Stimulated activated effector memory CD8-positive, alpha-beta T cell treated with anti-CD3 and anti-CD28 coated beads, Interleukin-12 subunit alpha, Interleukin-12 subunit beta, amount 100 ng/mL, for 72 hours (primary cell): ENCODE measurements around the gene MYL7.

Experiments
- ATAC-seq: fragments of 150-1000 bp; cut with Tn5 transposase; 2 replicates; pipeline ENCODE4 v1.10.0; 2021
- DNase-seq, 2 donors: peaks; one replicate each; pipeline ENCODE4 v3.0.0; 2021 to 2022; ENCODE audit warnings: low spot score in 2 of 2
- H3K27ac Mint-ChIP-seq: one replicate; pipeline ENCODE4 v1.8.0; 2022; ENCODE audit warnings: mild to moderate bottlenecking, mixed read lengths
- H3K36me3 Mint-ChIP-seq: one replicate; pipeline ENCODE4 v1.8.0; 2022; ENCODE audit warnings: mild to moderate bottlenecking, mixed read lengths
- H3K4me1 Mint-ChIP-seq: one replicate; pipeline ENCODE4 v1.8.0; 2022; ENCODE audit warnings: mixed read lengths
- H3K4me3 Mint-ChIP-seq: one replicate; pipeline ENCODE4 v1.8.0; 2022; ENCODE audit warnings: mild to moderate bottlenecking, mixed read lengths
- H3K9me3 Mint-ChIP-seq: one replicate; pipeline ENCODE4 v1.8.0; 2022; ENCODE audit warnings: mixed read lengths

MYL7 gene

GRCh38 chr7:44141221-44141850, at the start of gene MYL7:
TSS of gene MYL7 (minus strand) at chr7:44141332. CDS start at chr7:44141305, 27 bp downstream.
- no peaks in the 10 kb centered on the region for H3K36me3 Mint-ChIP-seq
- H3K4me3 Mint-ChIP-seq, result no peak within 1 kb of the TSS
- DNase-seq (no peak), ATAC-seq (no peak)
- no peak within 1 kb of the TSS for H3K27ac Mint-ChIP-seq
- H3K4me1 Mint-ChIP-seq, result peaks cover 11% of the 10 kb centered on the region
- H3K9me3 Mint-ChIP-seq, result no peaks in the 10 kb centered on the region

GRCh38 chr7:44189993-44190872, 49.1 kb upstream of the MYL7 start:
- peaks cover 7% of the 10 kb centered on the region for H3K4me1 Mint-ChIP-seq
- no peak overlapping the region for H3K27ac Mint-ChIP-seq
- ATAC-seq (no peak), DNase-seq (no peak)
- H3K4me3 Mint-ChIP-seq, result no peak overlapping the region
- no peaks in the 10 kb centered on the region for H3K9me3 Mint-ChIP-seq
- no peaks in the 10 kb centered on the region for H3K36me3 Mint-ChIP-seq

GRCh38 chr7:44189286-44189992, 48.3 kb upstream of the MYL7 start, which contains the start of gene GCK:
TSS of gene GCK (minus strand) at chr7:44189439. CDS start at chr7:44188953, 486 bp downstream.
- Mint-ChIP-seq H3K4me1 (peaks cover 7% of the 10 kb centered on the region), H3K9me3 (no peaks in the 10 kb centered on the region), H3K36me3 (no peaks in the 10 kb centered on the region), H3K4me3 (no peak within 1 kb of the TSS), H3K27ac (no peak within 1 kb of the TSS)
- ATAC-seq, result no peak
- no peak for DNase-seq

- no peak overlapping the region for H3K4me3 Mint-ChIP-seq
- DNase-seq (no peak), ATAC-seq (no peak)
- H3K36me3 Mint-ChIP-seq, result no peaks in the 10 kb centered on the region
- H3K27ac Mint-ChIP-seq, result no peak overlapping the region
- no peaks in the 10 kb centered on the region for H3K9me3 Mint-ChIP-seq
- H3K4me1 Mint-ChIP-seq, result peaks cover under 1% of the 10 kb centered on the region
Measured at GRCh38 chr7:44188480-44189225, 47.5 kb upstream of the MYL7 start.

GRCh38 chr7:44187636-44188416, 46.7 kb upstream of the MYL7 start:
- H3K27ac Mint-ChIP-seq, result no peak overlapping the region
- DNase-seq (no peak), ATAC-seq (no peak)
- no peak overlapping the region for H3K4me3 Mint-ChIP-seq
- H3K36me3 Mint-ChIP-seq, result no peaks in the 10 kb centered on the region
- H3K4me1 Mint-ChIP-seq, result no peaks in the 10 kb centered on the region
- no peaks in the 10 kb centered on the region for H3K9me3 Mint-ChIP-seq

GRCh38 chr7:44186736-44187135, 45.6 kb upstream of the MYL7 start:
- no peaks in the 10 kb centered on the region for H3K36me3 Mint-ChIP-seq
- H3K4me1 Mint-ChIP-seq, result no peaks in the 10 kb centered on the region
- DNase-seq (no peak), ATAC-seq (no peak)
- H3K4me3 Mint-ChIP-seq, result no peak overlapping the region
- no peak overlapping the region for H3K27ac Mint-ChIP-seq
- no peaks in the 10 kb centered on the region for H3K9me3 Mint-ChIP-seq

- DNase-seq, result no peak
- Mint-ChIP-seq H3K27ac (no peak overlapping the region), H3K4me3 (no peak overlapping the region), H3K9me3 (no peaks in the 10 kb centered on the region), H3K36me3 (no peaks in the 10 kb centered on the region), H3K4me1 (no peaks in the 10 kb centered on the region)
- ATAC-seq, result no peak
Measured at GRCh38 chr7:44185729-44186128, 44.6 kb upstream of the MYL7 start.

- Mint-ChIP-seq H3K9me3 (no peaks in the 10 kb centered on the region), H3K4me1 (no peaks in the 10 kb centered on the region), H3K27ac (no peak overlapping the region), H3K4me3 (no peak overlapping the region), H3K36me3 (no peaks in the 10 kb centered on the region)
- DNase-seq, result no peak
- ATAC-seq, result no peak
Measured at GRCh38 chr7:44184873-44185446, 43.8 kb upstream of the MYL7 start.

GRCh38 chr7:44184206-44184872, 43.2 kb upstream of the MYL7 start:
- DNase-seq (no peak), ATAC-seq (no peak)
- Mint-ChIP-seq H3K9me3 (no peaks in the 10 kb centered on the region), H3K4me1 (no peaks in the 10 kb centered on the region), H3K4me3 (no peak overlapping the region), H3K27ac (no peak overlapping the region), H3K36me3 (no peaks in the 10 kb centered on the region)

- Mint-ChIP-seq H3K36me3 (no peaks in the 10 kb centered on the region), H3K27ac (no peak overlapping the region), H3K4me1 (no peaks in the 10 kb centered on the region), H3K9me3 (no peaks in the 10 kb centered on the region), H3K4me3 (no peak overlapping the region)
- no peak for ATAC-seq
- no peak for DNase-seq
Measured at GRCh38 chr7:44183386-44183785, 42.3 kb upstream of the MYL7 start.

- DNase-seq (no peak), ATAC-seq (no peak)
- H3K36me3 Mint-ChIP-seq, result no peaks in the 10 kb centered on the region
- H3K9me3 Mint-ChIP-seq, result no peaks in the 10 kb centered on the region
- no peak overlapping the region for H3K4me3 Mint-ChIP-seq
- H3K27ac Mint-ChIP-seq, result no peak overlapping the region
- no peaks in the 10 kb centered on the region for H3K4me1 Mint-ChIP-seq
Measured at GRCh38 chr7:44182827-44183226, 41.7 kb upstream of the MYL7 start.

GRCh38 chr7:44180631-44181030, 39.5 kb upstream of the MYL7 start:
- H3K36me3 Mint-ChIP-seq, result no peaks in the 10 kb centered on the region
- no peaks in the 10 kb centered on the region for H3K4me1 Mint-ChIP-seq

GRCh38 chr7:44177570-44178131, 36.5 kb upstream of the MYL7 start:
- no peaks in the 10 kb centered on the region for H3K4me1 Mint-ChIP-seq
- DNase-seq (no peak), ATAC-seq (no peak)
- H3K9me3 Mint-ChIP-seq, result peaks cover 4% of the 10 kb centered on the region
- H3K36me3 Mint-ChIP-seq, result no peaks in the 10 kb centered on the region
- no peak overlapping the region for H3K27ac Mint-ChIP-seq
- H3K4me3 Mint-ChIP-seq, result no peak overlapping the region

More at GRCh38 chr7:44180631-44181030, 39.5 kb upstream of the MYL7 start:
- DNase-seq, result no peak
- Mint-ChIP-seq H3K9me3 (no peaks in the 10 kb centered on the region), H3K4me3 (no peak overlapping the region), H3K27ac (no peak overlapping the region)
- ATAC-seq, result no peak
